H9 (cell line): ENCODE results near the gene CADPS2. TPM values are rescaled to one million over a fixed set of nuclear protein-coding genes. Genes with fewer than 3 reads are reported as not detected.

Source experiments
- DNase-seq: peaks from one replicate; pipeline ENCODE4 v3.0.0-alpha.2; 2017
- H2AFZ ChIP-seq: one replicate; pipeline ENCODE4 v1.6.1; 2013; ENCODE audit warnings: mild to moderate bottlenecking, low read length, control low read depth, moderate library complexity
- H2AK5ac ChIP-seq: 2 replicates; pipeline ENCODE4 v1.6.1; 2013; ENCODE audit warnings: low read length, control low read depth, mixed read lengths; ENCODE audit not compliant: insufficient read length
- H2BK120ac ChIP-seq: one replicate; pipeline ENCODE4 v1.6.1; 2013; ENCODE audit warnings: low read depth, mild to moderate bottlenecking, low read length, control low read depth, inconsistent platforms; ENCODE audit not compliant: poor library complexity, severe bottlenecking
- H2BK12ac ChIP-seq: 2 replicates; pipeline ENCODE4 v1.6.1; 2013; ENCODE audit warnings: low read length, control low read depth, mixed read lengths, low read depth; ENCODE audit not compliant: insufficient read length
- H2BK15ac ChIP-seq: 2 replicates; pipeline ENCODE4 v1.6.1; 2013; ENCODE audit warnings: low read depth, low read length, control low read depth
- H2BK20ac ChIP-seq: one replicate; pipeline ENCODE4 v1.6.1; 2013; ENCODE audit warnings: low read depth, mild to moderate bottlenecking, low read length, control low read depth, inconsistent platforms; ENCODE audit not compliant: poor library complexity, severe bottlenecking
- H2BK5ac ChIP-seq: 2 replicates; pipeline ENCODE4 v1.6.1; 2013; ENCODE audit warnings: low read length, control low read depth, mixed read lengths; ENCODE audit not compliant: insufficient read length
- H3K14ac ChIP-seq: 2 replicates; pipeline ENCODE4 v1.6.1; 2013; ENCODE audit warnings: low read length, control low read depth; ENCODE audit not compliant: insufficient read depth
- H3K18ac ChIP-seq: 2 replicates; pipeline ENCODE4 v1.6.1; 2013; ENCODE audit warnings: low read depth, mild to moderate bottlenecking, mixed read lengths, low read length, control low read depth; ENCODE audit not compliant: insufficient read length
- H3K23ac ChIP-seq: 2 replicates; pipeline ENCODE4 v1.6.1; 2013; ENCODE audit warnings: low read length, control low read depth, mixed read lengths, low read depth; ENCODE audit not compliant: insufficient read length
- H3K23me2 ChIP-seq: 2 replicates; pipeline ENCODE4 v1.6.1; 2013; ENCODE audit warnings: low read depth, mild to moderate bottlenecking, mixed read lengths, low read length, control low read depth; ENCODE audit not compliant: insufficient read length, poor library complexity, severe bottlenecking
- H3K27ac ChIP-seq: 2 replicates; pipeline ENCODE4 v1.5.1; 2013; ENCODE audit warnings: low read length, control low read depth, mixed read lengths, low read depth; ENCODE audit not compliant: insufficient read length
- H3K27me3 ChIP-seq: 2 replicates; pipeline ENCODE4 v1.6.1; 2013; ENCODE audit warnings: low read length, control low read depth, inconsistent platforms; ENCODE audit not compliant: insufficient read depth
- H3K4ac ChIP-seq: 2 replicates; pipeline ENCODE4 v1.6.1; 2013; ENCODE audit warnings: low read depth, mild to moderate bottlenecking, control low read depth, inconsistent platforms, low read length, moderate library complexity
- H3K4me1 ChIP-seq: 2 replicates; pipeline ENCODE4 v1.6.1; 2013; ENCODE audit warnings: low read length, control low read depth, inconsistent platforms; ENCODE audit not compliant: insufficient read depth
- H3K4me2 ChIP-seq: 2 replicates; pipeline ENCODE4 v1.6.1; 2013; ENCODE audit warnings: low read length, control low read depth, mixed read lengths; ENCODE audit not compliant: insufficient read length, insufficient read depth
- H3K56ac ChIP-seq: 2 replicates; pipeline ENCODE4 v1.6.1; 2013; ENCODE audit warnings: low read depth, mild to moderate bottlenecking, mixed read lengths, low read length, control low read depth; ENCODE audit not compliant: insufficient read length
- H3K79me1 ChIP-seq: 2 replicates; pipeline ENCODE4 v1.6.1; 2013; ENCODE audit warnings: low read depth, mild to moderate bottlenecking, moderate library complexity, low read length, control low read depth, inconsistent platforms; ENCODE audit not compliant: insufficient read depth, poor library complexity, severe bottlenecking
- H3K79me2 ChIP-seq: 2 replicates; pipeline ENCODE4 v1.6.1; 2013; ENCODE audit warnings: low read length, control low read depth, inconsistent platforms; ENCODE audit not compliant: insufficient read depth
- H3K9ac ChIP-seq: 2 replicates; pipeline ENCODE4 v1.6.1; 2013; ENCODE audit warnings: low read length, control low read depth, mixed read lengths; ENCODE audit not compliant: insufficient read length; ENCODE audit errors: extremely low read depth
- H3K9me3 ChIP-seq: one replicate; pipeline ENCODE4 v1.6.1; 2013; ENCODE audit warnings: low read depth, low read length, inconsistent platforms; ENCODE audit not compliant: control insufficient read depth
- H3T11ph ChIP-seq: one replicate; pipeline ENCODE4 v1.6.1; 2013; ENCODE audit warnings: mild to moderate bottlenecking, low read length, control low read depth, inconsistent platforms
- H4K20me1 ChIP-seq: one replicate; pipeline ENCODE4 v1.6.1; 2013; ENCODE audit not compliant: control insufficient read depth, insufficient read length, insufficient read depth
- H4K5ac ChIP-seq: 2 replicates; pipeline ENCODE4 v1.6.1; 2013; ENCODE audit warnings: low read depth, mild to moderate bottlenecking, mixed read lengths, low read length, control low read depth; ENCODE audit not compliant: insufficient read length
- H4K8ac ChIP-seq: replicated peaks from 2 replicates; pipeline ENCODE4 v1.6.1; 2013; ENCODE audit warnings: low read length, control low read depth, mixed read lengths, low read depth; ENCODE audit not compliant: insufficient read length
- H4K91ac ChIP-seq: 2 replicates; pipeline ENCODE4 v1.6.1; 2013; ENCODE audit warnings: low read depth, mild to moderate bottlenecking, moderate library complexity, mixed read lengths, low read length, control low read depth; ENCODE audit not compliant: insufficient read length
- H3K27ac Mint-ChIP-seq, 3 experiments: 2 replicates in 2 of 3; 3 replicates in 1 of 3; pipeline ENCODE4 v1.8.0; 2020 to 2021; ENCODE audit warnings: mixed read lengths in 3 of 3, mild to moderate bottlenecking in 1 of 3, moderate library complexity in 1 of 3
- H3K27me3 Mint-ChIP-seq: 2 replicates; pipeline ENCODE4 v1.8.0; 2021; ENCODE audit warnings: low read depth, mild to moderate bottlenecking, moderate library complexity, mixed read lengths
- H3K36me3 Mint-ChIP-seq, 3 experiments: 2 replicates in 2 of 3; 3 replicates in 1 of 3; pipeline ENCODE4 v1.8.0; 2020 to 2021; ENCODE audit warnings: low read depth in 3 of 3, mixed read lengths in 3 of 3; ENCODE audit not compliant: insufficient read depth in 1 of 3
- H3K4me1 Mint-ChIP-seq, 2 experiments: 2 replicates each; pipeline ENCODE4 v1.8.0; 2020; ENCODE audit warnings: mixed read lengths in 2 of 2
- H3K4me3 Mint-ChIP-seq, 2 experiments: 2 replicates in 1 of 2; 3 replicates in 1 of 2; pipeline ENCODE4 v1.8.0; 2020 to 2021; ENCODE audit warnings: mild to moderate bottlenecking in 2 of 2, mixed read lengths in 2 of 2, moderate library complexity in 1 of 2
- H3K9me3 Mint-ChIP-seq, 2 experiments: 2 replicates in 1 of 2; 3 replicates in 1 of 2; pipeline ENCODE4 v1.8.0; 2020; ENCODE audit warnings: mild to moderate bottlenecking in 2 of 2, mixed read lengths in 2 of 2, moderate library complexity in 1 of 2
- CTCF ChIP-seq: fragments of 200-600 bp; sonication (generic); conservative IDR thresholded peaks from 3 replicates; pipeline ENCODE4 v1.8.0; 2021; ENCODE audit warnings: antibody characterized with exemption, mild to moderate bottlenecking
- WGBS: extraction: QIAGEN DNeasy Blood & Tissue Kit; methylation state at CpG from one replicate; pipeline ENCODE4 v1.1.7; 2013; ENCODE audit warnings: missing lambda C conversion rate, low lambda C conversion rate, mixed read lengths; ENCODE audit not compliant: insufficient read length; ENCODE audit errors: extremely low coverage; 5-methylcytosine and 5-hydroxymethylcytosine counted together
- total RNA-seq: library from RNA; stranded (reverse); gene quantifications from 2 replicates; pipeline ENCODE4 v1.2.1, GENCODE V29; 2021

CADPS2 gene
- total RNA-seq, 1 experiment from 2014 or later: 7.1 TPM

- H3K23me2 ChIP-seq: peaks cover 17% of the 10 kb centered on the region
- H2AFZ ChIP-seq: no peak overlapping the region
- H3T11ph ChIP-seq: no peak overlapping the region
- no peak overlapping the region for H4K91ac ChIP-seq
- no peak overlapping the region for H3K4ac ChIP-seq
- H3K79me1 ChIP-seq: no peaks in the 10 kb centered on the region
- H3K9ac ChIP-seq: no peak overlapping the region
- no peak overlapping the region for H2BK5ac ChIP-seq
- no peaks in the 10 kb centered on the region for H3K9me3 Mint-ChIP-seq
- H3K9me3 ChIP-seq: no peaks in the 10 kb centered on the region
- peaks cover 35% of the 10 kb centered on the region; the same call in 1 of the 2 replicates for H3K27me3 ChIP-seq
- no peak overlapping the region for H3K18ac ChIP-seq
- no peak overlapping the region for H3K4me3 Mint-ChIP-seq
- peaks cover 73% of the 10 kb centered on the region for H3K27me3 Mint-ChIP-seq
- peaks cover 2% of the 10 kb centered on the region; the same call in 1 of the 2 replicates for H3K4me1 ChIP-seq
- no peak overlapping the region for H2BK120ac ChIP-seq
- H3K56ac ChIP-seq: no peak overlapping the region
- no peaks in the 10 kb centered on the region for H4K20me1 ChIP-seq
- H4K8ac ChIP-seq: no peak overlapping the region
- no peak overlapping the region for H3K27ac Mint-ChIP-seq
- H3K27ac ChIP-seq: no peak overlapping the region
- H4K5ac ChIP-seq: no peak overlapping the region
- no peak overlapping the region for H2BK15ac ChIP-seq
- H3K4me2 ChIP-seq: no peak overlapping the region
- H2AK5ac ChIP-seq: no peak overlapping the region
- peaks cover 14 to 24% (median 22%) of the 10 kb centered on the region in 3 experiments; a peak in 6 of 7 replicates for H3K36me3 Mint-ChIP-seq
- WGBS: no CpG with 5 or more reads among the region's 2 CpGs
- no peak overlapping the region for H3K23ac ChIP-seq
- no peak overlapping the region for H2BK20ac ChIP-seq
- DNase-seq: no peak
- no peak for TF ChIP-seq CTCF
- H3K14ac ChIP-seq: no peak overlapping the region
- H2BK12ac ChIP-seq: no peak overlapping the region
- H3K4me1 Mint-ChIP-seq: peaks cover 24 to 49% of the 10 kb centered on the region in 2 experiments
- no peaks in the 10 kb centered on the region for H3K79me2 ChIP-seq
These were observed 588.1 kb downstream of the CADPS2 start for GRCh38 chr7:122298131-122298530.
